GF-D8 (cell line): ENCODE data around the gene TRAF3IP1.
"Not testable (repeated sequence)": the region's sequence is repeated elsewhere in the genome, so short reads cannot be mapped to it uniquely, and the experiment has no call there.

Source experiments
- DNase-seq: peaks from one replicate; lab custom pipeline; 2025; lab: John Stamatoyannopoulos, UW

TRAF3IP1 gene

GRCh38 chr2:238339814-238340213 is 19.5 kb downstream of the TRAF3IP1 start:
- DNase-seq, result no peak

- DNase-seq, result no peak
These were observed 21.2 kb downstream of the TRAF3IP1 start for GRCh38 chr2:238341536-238341935.

- no peak for DNase-seq
These were observed 23.7 kb downstream of the TRAF3IP1 start for GRCh38 chr2:238344035-238344434.

- DNase-seq, result no peak
These were observed 24.2 kb downstream of the TRAF3IP1 start for GRCh38 chr2:238344517-238344916.

GRCh38 chr2:238345297-238345968 is 25.1 kb downstream of the TRAF3IP1 start:
- no peak for DNase-seq

GRCh38 chr2:238346544-238346943 is 26.2 kb downstream of the TRAF3IP1 start:
- no peak for DNase-seq

- DNase-seq, result no peak
These were observed 30.0 kb downstream of the TRAF3IP1 start for GRCh38 chr2:238350150-238350897.

- DNase-seq, result no peak
These were observed 31.0 kb downstream of the TRAF3IP1 start for GRCh38 chr2:238351315-238351714.

- DNase-seq, result no peak
These were observed 32.0 kb downstream of the TRAF3IP1 start for GRCh38 chr2:238352361-238352760.

- DNase-seq, result no peak
These were observed 38.5 kb downstream of the TRAF3IP1 start for GRCh38 chr2:238358769-238359168.

GRCh38 chr2:238359403-238359802 is 39.1 kb downstream of the TRAF3IP1 start:
- no peak for DNase-seq

GRCh38 chr2:238361877-238362276 is 41.6 kb downstream of the TRAF3IP1 start:
- DNase-seq, result no peak

GRCh38 chr2:238362626-238363025 is 42.3 kb downstream of the TRAF3IP1 start:
- no peak for DNase-seq

- DNase-seq, result no peak
These were observed 49.3 kb downstream of the TRAF3IP1 start for GRCh38 chr2:238369591-238370040.

GRCh38 chr2:238370094-238370822 is 49.9 kb downstream of the TRAF3IP1 start:
- no peak for DNase-seq

- no peak for DNase-seq
These were observed 50.6 kb downstream of the TRAF3IP1 start for GRCh38 chr2:238370823-238371372.

GRCh38 chr2:238372277-238372676 is 52.0 kb downstream of the TRAF3IP1 start:
- not testable (repeated sequence) for DNase-seq

GRCh38 chr2:238376884-238377391 is 56.6 kb downstream of the TRAF3IP1 start:
- peak; percentile 89 for DNase-seq

- DNase-seq, result no peak
These were observed 58.1 kb downstream of the TRAF3IP1 start for GRCh38 chr2:238378230-238379095.

- DNase-seq, result peak; percentile 76
These were observed 58.9 kb downstream of the TRAF3IP1 start for GRCh38 chr2:238379096-238379810.

- no peak for DNase-seq
These were observed 60.0 kb downstream of the TRAF3IP1 start for GRCh38 chr2:238380336-238380735.
